Prostate gland (tissue), 2 donors: ENCODE measurements around the gene AGBL3.

Source experiments
- POLR2A ChIP-seq: fragments of 450-650 bp; IDR thresholded peaks from one replicate; pipeline ENCODE4 v1.6.1; 2016; ENCODE audit warnings: antibody characterized with exemption, mild to moderate bottlenecking
- POLR2AphosphoS5 ChIP-seq: sonication (generic); formaldehyde crosslinking; IDR thresholded peaks from one replicate; pipeline ENCODE4 v1.6.1; 2017; ENCODE audit warnings: antibody characterized with exemption
- TF ChIP-seq, protein P1 (sequence below), 4 experiments: fragments of 200-600 bp in 2 of 4; fragments of 450-650 bp in 2 of 4; sonication (generic) in 2 of 4; IDR thresholded peaks; 1 replicate in 3 of 4; 2 replicates in 1 of 4; pipeline ENCODE4 v1.5.1; 2016 to 2019; ENCODE audit warnings: antibody characterized with exemption in 4 of 4, mild to moderate bottlenecking in 2 of 4, moderate library complexity in 2 of 4

DNA sequence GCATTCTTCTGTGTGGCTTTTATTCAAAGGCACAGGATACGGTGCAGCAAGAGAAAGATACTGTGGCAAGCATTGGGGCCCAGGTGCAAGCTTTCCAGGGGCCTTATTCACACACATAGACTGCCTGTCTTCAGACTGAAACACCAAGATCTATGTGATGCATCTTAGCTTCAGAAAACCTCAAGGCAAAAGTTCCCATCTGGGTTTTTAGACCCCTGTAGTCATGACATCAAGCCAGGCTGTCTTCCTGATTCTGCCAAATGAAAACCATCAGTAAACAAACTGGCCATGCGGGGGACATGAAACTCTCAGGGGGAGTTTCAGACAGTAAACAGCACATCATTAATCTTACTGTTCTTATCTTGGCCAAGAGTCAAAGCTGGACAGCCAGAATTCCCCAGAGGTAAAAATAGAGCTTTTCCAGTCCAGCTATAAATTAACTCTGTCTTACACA, 9.8 kb downstream of the AGBL3 start:
- TF ChIP-seq POLR2A: no peak
- TF ChIP-seq, protein P1, sequence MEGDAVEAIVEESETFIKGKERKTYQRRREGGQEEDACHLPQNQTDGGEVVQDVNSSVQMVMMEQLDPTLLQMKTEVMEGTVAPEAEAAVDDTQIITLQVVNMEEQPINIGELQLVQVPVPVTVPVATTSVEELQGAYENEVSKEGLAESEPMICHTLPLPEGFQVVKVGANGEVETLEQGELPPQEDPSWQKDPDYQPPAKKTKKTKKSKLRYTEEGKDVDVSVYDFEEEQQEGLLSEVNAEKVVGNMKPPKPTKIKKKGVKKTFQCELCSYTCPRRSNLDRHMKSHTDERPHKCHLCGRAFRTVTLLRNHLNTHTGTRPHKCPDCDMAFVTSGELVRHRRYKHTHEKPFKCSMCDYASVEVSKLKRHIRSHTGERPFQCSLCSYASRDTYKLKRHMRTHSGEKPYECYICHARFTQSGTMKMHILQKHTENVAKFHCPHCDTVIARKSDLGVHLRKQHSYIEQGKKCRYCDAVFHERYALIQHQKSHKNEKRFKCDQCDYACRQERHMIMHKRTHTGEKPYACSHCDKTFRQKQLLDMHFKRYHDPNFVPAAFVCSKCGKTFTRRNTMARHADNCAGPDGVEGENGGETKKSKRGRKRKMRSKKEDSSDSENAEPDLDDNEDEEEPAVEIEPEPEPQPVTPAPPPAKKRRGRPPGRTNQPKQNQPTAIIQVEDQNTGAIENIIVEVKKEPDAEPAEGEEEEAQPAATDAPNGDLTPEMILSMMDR (IDR thresholded peaks at IDR 0.05): no peak
- no peak for TF ChIP-seq POLR2AphosphoS5
